Breast epithelium (tissue), 4 donors: Measurements from ENCODE around the gene DBH. TPM values are rescaled to one million over a fixed set of nuclear protein-coding genes. Genes with fewer than 3 reads are reported as not detected.

Source experiments
- DNase-seq, 2 donors: peaks; one replicate each; pipeline ENCODE4 v3.0.0-alpha.2; 2019; ENCODE audit warnings: low spot score in 2 of 2
- H3K27ac ChIP-seq, 2 donors: fragments of 200-600 bp; sonication (generic) in 1 of 2; one replicate each; pipeline ENCODE4 v1.5.1; 2016 to 2019; ENCODE audit warnings: mild to moderate bottlenecking in 1 of 2
- H3K27me3 ChIP-seq, 2 donors: fragments of 200-600 bp; sonication (generic) in 1 of 2; one replicate each; pipeline versions ENCODE4 v1.5.1 to v1.6.0; 2017 to 2019; ENCODE audit warnings: control low read depth in 1 of 2, mild to moderate bottlenecking in 1 of 2
- H3K36me3 ChIP-seq: fragments of 200-600 bp; one replicate; pipeline ENCODE4 v1.5.1; 2019
- H3K4me1 ChIP-seq, 2 donors: fragments of 200-600 bp; sonication (generic); one replicate each; pipeline ENCODE4 v1.5.1; 2016 to 2019; ENCODE audit warnings: control low read depth in 1 of 2
- H3K4me3 ChIP-seq, 3 donors: fragments of 200-600 bp; sonication (generic); 1 replicate in 2 of 3; 2 replicates in 1 of 3; pipeline ENCODE4 v1.5.1; 2016 to 2019; ENCODE audit warnings: mild to moderate bottlenecking in 3 of 3, moderate library complexity in 2 of 3
- H3K9me3 ChIP-seq, 2 donors: fragments of 200-600 bp; sonication (generic) in 1 of 2; one replicate each; pipeline ENCODE4 v1.5.1; 2016 to 2019; ENCODE audit warnings: control low read depth in 1 of 2
- POLR2A ChIP-seq: fragments of 450-650 bp; IDR thresholded peaks from one replicate; pipeline ENCODE4 v1.6.1; 2016; ENCODE audit warnings: antibody characterized with exemption, mild to moderate bottlenecking, moderate library complexity
- POLR2AphosphoS5 ChIP-seq, 3 donors: sonication (generic); formaldehyde crosslinking; IDR thresholded peaks; one replicate each; pipeline ENCODE4 v1.6.1; 2017; ENCODE audit warnings: antibody characterized with exemption in 3 of 3
- intact Hi-C: fragments of 100-400 bp; cut with DNase I; formaldehyde crosslinking; loops from one replicate; pipeline ENCODE4 v1.15.1; 2023; ENCODE audit warnings: low total_unique reads
- total RNA-seq, 3 donors: library from RNA; depleted of rRNA; stranded (reverse); fragments of >200 nt; gene quantifications; one replicate each; pipeline ENCODE4 v1.1.0, GENCODE V29; 2016
- TF ChIP-seq, protein P1 (sequence below), 3 donors: fragments of 450-650 bp; IDR thresholded peaks; one replicate each; pipeline ENCODE4 v1.5.1; 2016 to 2017; ENCODE audit warnings: antibody characterized with exemption in 3 of 3, mild to moderate bottlenecking in 3 of 3, moderate library complexity in 3 of 3

DBH gene
- total RNA-seq, 3 donors from 2014 or later: not detected

DNA sequence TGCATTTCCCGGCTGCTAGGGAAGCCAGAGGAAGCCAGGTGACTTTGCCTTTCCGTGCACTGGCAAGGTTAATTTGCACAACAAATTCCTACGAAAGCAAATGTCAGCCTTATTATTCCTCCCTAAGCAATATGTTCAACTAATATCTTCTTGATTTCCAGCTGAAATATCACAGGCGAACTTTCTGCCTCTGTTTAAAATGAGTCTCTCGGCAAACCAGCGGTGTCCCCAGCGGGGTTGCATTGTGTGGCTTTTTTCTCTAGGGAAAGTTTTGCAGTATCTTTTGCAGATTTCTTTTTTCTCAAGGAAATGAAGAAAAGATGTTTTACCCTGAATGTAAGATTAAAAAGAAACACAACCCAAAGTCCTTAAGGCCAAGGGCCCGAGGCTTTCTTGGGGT is 1.9 kb downstream of the DBH start:
- TF ChIP-seq POLR2A: no peak
- TF ChIP-seq, protein P1, sequence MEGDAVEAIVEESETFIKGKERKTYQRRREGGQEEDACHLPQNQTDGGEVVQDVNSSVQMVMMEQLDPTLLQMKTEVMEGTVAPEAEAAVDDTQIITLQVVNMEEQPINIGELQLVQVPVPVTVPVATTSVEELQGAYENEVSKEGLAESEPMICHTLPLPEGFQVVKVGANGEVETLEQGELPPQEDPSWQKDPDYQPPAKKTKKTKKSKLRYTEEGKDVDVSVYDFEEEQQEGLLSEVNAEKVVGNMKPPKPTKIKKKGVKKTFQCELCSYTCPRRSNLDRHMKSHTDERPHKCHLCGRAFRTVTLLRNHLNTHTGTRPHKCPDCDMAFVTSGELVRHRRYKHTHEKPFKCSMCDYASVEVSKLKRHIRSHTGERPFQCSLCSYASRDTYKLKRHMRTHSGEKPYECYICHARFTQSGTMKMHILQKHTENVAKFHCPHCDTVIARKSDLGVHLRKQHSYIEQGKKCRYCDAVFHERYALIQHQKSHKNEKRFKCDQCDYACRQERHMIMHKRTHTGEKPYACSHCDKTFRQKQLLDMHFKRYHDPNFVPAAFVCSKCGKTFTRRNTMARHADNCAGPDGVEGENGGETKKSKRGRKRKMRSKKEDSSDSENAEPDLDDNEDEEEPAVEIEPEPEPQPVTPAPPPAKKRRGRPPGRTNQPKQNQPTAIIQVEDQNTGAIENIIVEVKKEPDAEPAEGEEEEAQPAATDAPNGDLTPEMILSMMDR (IDR thresholded peaks at IDR 0.05): no peak
- no peak for TF ChIP-seq POLR2AphosphoS5 (IDR thresholded peaks at IDR 0.05)
- DNase-seq: no peak
- intact Hi-C loops: no loop called here
- Histone ChIP-seq H3K4me3 (no peak overlapping the region), H3K27me3 (peaks cover 0 to 22% of the 10 kb centered on the region in 2 donors), H3K9me3 (no peaks in the 10 kb centered on the region), H3K36me3 (no peaks in the 10 kb centered on the region), H3K4me1 (no peaks in the 10 kb centered on the region), H3K27ac (no peak overlapping the region)

DNA sequence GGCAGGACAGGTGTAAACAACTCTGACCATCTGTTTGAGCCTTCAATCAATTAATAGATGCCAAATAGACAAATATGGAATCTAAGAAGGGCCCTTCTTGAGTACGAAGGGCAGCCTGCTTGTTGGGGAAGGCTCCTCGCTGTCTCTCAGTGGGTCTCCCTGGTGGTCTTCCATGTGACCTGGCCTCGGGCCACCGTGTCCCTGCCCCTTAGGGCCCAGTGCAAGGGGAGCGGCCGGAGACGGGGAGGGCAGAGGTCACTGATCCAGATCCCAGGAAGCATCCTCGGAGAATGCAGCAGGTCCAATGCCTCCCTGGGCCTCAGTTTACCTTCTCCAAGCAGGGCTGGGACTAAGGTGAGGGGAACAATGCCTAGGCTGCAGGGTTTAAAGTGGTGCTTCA is 2.5 kb downstream of the DBH start:
- Histone ChIP-seq H3K27me3 (peaks cover 0 to 23% of the 10 kb centered on the region in 2 donors), H3K36me3 (no peaks in the 10 kb centered on the region), H3K4me3 (no peak overlapping the region), H3K27ac (no peak overlapping the region), H3K4me1 (no peaks in the 10 kb centered on the region), H3K9me3 (no peaks in the 10 kb centered on the region)
- intact Hi-C loops: no loop called here
- DNase-seq: no peak
- TF ChIP-seq POLR2A: no peak
- TF ChIP-seq POLR2AphosphoS5 (IDR thresholded peaks at IDR 0.05): no peak
- TF ChIP-seq, protein P1 (IDR thresholded peaks at IDR 0.05): no peak

DNA sequence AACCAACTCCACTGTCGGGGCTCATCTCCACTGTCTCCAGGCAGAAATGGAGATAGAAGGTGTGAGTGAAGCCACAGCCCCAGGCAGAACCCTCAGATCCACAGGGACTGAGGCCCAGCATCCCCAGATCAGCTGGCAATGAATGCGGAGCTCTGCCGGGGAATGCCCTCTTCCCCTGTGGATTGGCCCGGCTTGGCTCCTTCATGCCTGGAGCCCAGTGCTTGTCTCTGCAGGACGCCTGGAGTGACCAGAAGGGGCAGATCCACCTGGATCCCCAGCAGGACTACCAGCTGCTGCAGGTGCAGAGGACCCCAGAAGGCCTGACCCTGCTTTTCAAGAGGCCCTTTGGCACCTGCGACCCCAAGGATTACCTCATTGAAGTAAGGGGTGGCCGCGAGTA is 3.5 kb downstream of the DBH start:
- H3K9me3 ChIP-seq: no peaks in the 10 kb centered on the region
- intact Hi-C loops: no loop called here
- DNase-seq: no peak
- no peak overlapping the region for H3K4me3 ChIP-seq
- peaks cover 0 to 14% of the 10 kb centered on the region in 2 donors for H3K27me3 ChIP-seq
- TF ChIP-seq POLR2AphosphoS5 (IDR thresholded peaks at IDR 0.05): no peak
- no peak for TF ChIP-seq POLR2A
- TF ChIP-seq, protein P1 (IDR thresholded peaks at IDR 0.05): no peak
- no peak overlapping the region for H3K27ac ChIP-seq
- H3K36me3 ChIP-seq: no peaks in the 10 kb centered on the region
- H3K4me1 ChIP-seq: no peaks in the 10 kb centered on the region

DNA sequence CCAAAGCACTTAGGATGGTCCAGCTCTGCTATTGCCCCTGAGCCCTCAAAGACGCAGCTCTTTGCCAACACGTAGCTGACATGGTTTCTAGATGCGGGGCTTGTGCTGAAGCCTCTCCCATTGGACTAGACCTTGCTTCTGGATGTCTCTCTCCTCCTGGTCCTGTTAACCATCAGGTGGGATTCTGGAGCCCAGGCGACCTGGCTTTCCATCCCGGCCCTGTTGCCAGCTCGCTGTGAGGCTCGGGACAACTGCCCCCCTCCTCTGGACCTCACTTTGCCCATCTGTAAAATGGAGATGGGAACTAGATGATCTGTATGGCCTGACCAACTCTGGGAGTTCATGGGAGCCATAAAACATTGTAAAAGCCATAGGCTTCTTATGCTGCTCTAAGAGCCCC is 4.0 kb downstream of the DBH start:
- no peak overlapping the region for H3K27ac ChIP-seq
- DNase-seq: no peak
- H3K4me1 ChIP-seq: no peaks in the 10 kb centered on the region
- H3K4me3 ChIP-seq: no peak overlapping the region
- peaks cover 0 to 13% of the 10 kb centered on the region in 2 donors for H3K27me3 ChIP-seq
- H3K9me3 ChIP-seq: no peaks in the 10 kb centered on the region
- TF ChIP-seq, protein P1 (IDR thresholded peaks at IDR 0.05): no peak
- TF ChIP-seq POLR2AphosphoS5 (IDR thresholded peaks at IDR 0.05) (no peak), POLR2A (no peak)
- intact Hi-C loops: no loop called here
- no peaks in the 10 kb centered on the region for H3K36me3 ChIP-seq

DNA sequence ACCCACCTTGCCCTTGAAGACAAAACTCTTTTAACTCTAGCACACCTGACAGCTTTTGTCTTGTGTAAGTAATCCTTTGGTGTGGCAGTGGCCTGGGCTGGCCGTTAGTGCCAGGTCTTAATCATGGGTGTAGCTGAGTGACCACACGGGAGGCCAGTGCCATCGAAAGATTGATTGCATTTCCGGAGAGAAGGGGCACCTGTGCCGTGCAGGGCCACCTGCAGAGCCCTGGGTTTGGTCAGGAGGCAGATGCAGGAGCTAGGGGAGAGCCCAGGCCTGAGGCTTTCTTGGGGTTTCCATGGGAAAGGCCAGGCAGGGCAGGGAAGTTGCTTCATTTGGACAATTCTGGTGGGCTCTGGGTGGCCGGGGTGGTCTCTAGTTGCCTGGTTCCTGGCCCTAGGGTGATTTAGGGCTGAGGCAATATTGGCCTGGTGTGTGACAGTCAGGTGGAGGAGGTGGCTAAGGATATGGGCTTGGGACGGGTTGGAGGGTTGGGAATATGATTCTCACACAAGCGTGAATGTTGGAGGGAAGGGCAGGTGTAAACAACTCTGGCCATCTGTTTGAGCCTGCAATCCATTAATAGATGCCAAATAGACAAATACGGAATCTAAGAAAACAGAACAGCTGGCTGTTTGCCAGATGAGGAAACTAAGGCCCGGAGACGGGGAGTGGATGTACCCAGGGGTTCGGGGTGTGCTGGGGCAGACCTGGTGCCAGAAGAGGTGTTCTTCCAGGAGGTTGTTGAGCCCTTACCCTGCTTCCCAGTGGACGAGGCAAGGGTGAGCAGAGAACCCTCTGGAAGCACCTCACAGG is 4.6 kb downstream of the DBH start:
- no peak for DNase-seq
- TF ChIP-seq POLR2AphosphoS5 (IDR thresholded peaks at IDR 0.05) (no peak), POLR2A (no peak)
- TF ChIP-seq, protein P1 (IDR thresholded peaks at IDR 0.05): no peak
- no peak overlapping the region for H3K4me3 ChIP-seq
- H3K36me3 ChIP-seq: no peaks in the 10 kb centered on the region
- no peak overlapping the region for H3K27ac ChIP-seq
- no peaks in the 10 kb centered on the region for H3K4me1 ChIP-seq
- H3K27me3 ChIP-seq: peaks cover 0 to 13% of the 10 kb centered on the region in 2 donors
- intact Hi-C loops: no loop called here
- no peaks in the 10 kb centered on the region for H3K9me3 ChIP-seq
